Activated CD4-positive, alpha-beta T cell treated with anti-CD3 and anti-CD28 coated beads, Interleukin-2, amount 10 ng/mL, durations not matched to agents 24 days and 14 days (primary cell): ENCODE measurements around the gene MARVELD2. TPM values are rescaled to one million over a fixed set of nuclear protein-coding genes. Genes with fewer than 3 reads are reported as not detected.
"Not testable (repeated sequence)": the region's sequence is repeated elsewhere in the genome, so short reads cannot be mapped to it uniquely, and the experiment has no call there.

Experiments
- DNase-seq: peaks from one replicate; pipeline ENCODE4 v3.0.0; 2022
- H3K27ac Mint-ChIP-seq: one replicate; pipeline ENCODE4 v1.8.0; 2022; ENCODE audit warnings: mild to moderate bottlenecking, mixed read lengths
- H3K27me3 Mint-ChIP-seq: one replicate; pipeline ENCODE4 v1.8.0; 2022; ENCODE audit warnings: mixed read lengths
- H3K36me3 Mint-ChIP-seq: one replicate; pipeline ENCODE4 v1.8.0; 2022; ENCODE audit warnings: low read depth, mild to moderate bottlenecking, mixed read lengths
- H3K4me1 Mint-ChIP-seq: one replicate; pipeline ENCODE4 v1.8.0; 2021; ENCODE audit warnings: mixed read lengths
- H3K4me3 Mint-ChIP-seq: one replicate; pipeline ENCODE4 v1.8.0; 2022; ENCODE audit warnings: mild to moderate bottlenecking, moderate library complexity, mixed read lengths
- H3K9me3 Mint-ChIP-seq: one replicate; pipeline ENCODE4 v1.8.0; 2021; ENCODE audit warnings: mixed read lengths
- intact Hi-C: fragments of 100-400 bp; cut with micrococcal nuclease; formaldehyde crosslinking; loops from one replicate; pipeline ENCODE4 v1.15.1; 2023
- total RNA-seq: library from RNA; stranded (reverse); gene quantifications from 2 replicates; pipeline ENCODE4 v1.2.3, GENCODE V29; 2022

MARVELD2 gene
- total RNA-seq, 1 donor from 2014 or later = 0.26 TPM

DNA sequence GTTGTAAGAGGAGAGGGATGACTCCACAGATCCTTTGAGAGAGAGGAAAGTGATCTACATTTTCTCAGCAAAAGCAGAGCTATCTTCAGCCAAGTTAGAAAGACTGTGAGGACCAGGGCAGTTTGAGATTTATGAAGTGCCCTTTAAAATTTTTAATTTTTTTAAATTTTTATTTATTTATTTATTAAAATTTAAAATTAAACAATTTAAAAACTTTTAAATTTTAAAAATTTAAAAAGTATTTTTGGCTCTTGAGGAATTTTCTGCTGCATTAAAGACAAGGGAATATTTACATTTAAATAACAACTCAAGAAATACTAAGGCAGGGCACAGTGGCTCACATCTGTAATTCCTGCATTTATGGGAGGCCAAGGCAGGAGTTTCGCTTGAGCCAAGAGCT lies 47.3 kb downstream of the MARVELD2 start:
- Mint-ChIP-seq H3K27me3 (no peaks in the 10 kb centered on the region), H3K27ac (no peak overlapping the region), H3K4me3 (no peak overlapping the region), H3K36me3 (no peaks in the 10 kb centered on the region), H3K4me1 (no peaks in the 10 kb centered on the region), H3K9me3 (no peaks in the 10 kb centered on the region)
- intact Hi-C loops = no loop called here
- DNase-seq = no peak

GRCh38 chr5:69466375-69466774 lies 51.5 kb downstream of the MARVELD2 start:
- H3K27ac Mint-ChIP-seq, H3K27me3 Mint-ChIP-seq, H3K9me3 Mint-ChIP-seq, DNase-seq, H3K36me3 Mint-ChIP-seq, H3K4me3 Mint-ChIP-seq, intact Hi-C loops, H3K4me1 Mint-ChIP-seq: not testable (repeated sequence)

GRCh38 chr5:69467442-69468225 lies 52.7 kb downstream of the MARVELD2 start:
- no peak overlapping the region for H3K27ac Mint-ChIP-seq
- intact Hi-C loops = no loop called here
- no peak for DNase-seq
- H3K4me3 Mint-ChIP-seq = no peak overlapping the region
- no peaks in the 10 kb centered on the region for H3K9me3 Mint-ChIP-seq
- no peaks in the 10 kb centered on the region for H3K27me3 Mint-ChIP-seq
- no peaks in the 10 kb centered on the region for H3K4me1 Mint-ChIP-seq
- H3K36me3 Mint-ChIP-seq = no peaks in the 10 kb centered on the region

GRCh38 chr5:69468631-69469030 lies 53.7 kb downstream of the MARVELD2 start:
- no peaks in the 10 kb centered on the region for H3K36me3 Mint-ChIP-seq

GRCh38 chr5:69471516-69471915 lies 56.6 kb downstream of the MARVELD2 start:
- H3K4me3 Mint-ChIP-seq, H3K27me3 Mint-ChIP-seq, DNase-seq, H3K4me1 Mint-ChIP-seq, H3K9me3 Mint-ChIP-seq, intact Hi-C loops, H3K27ac Mint-ChIP-seq, H3K36me3 Mint-ChIP-seq: not testable (repeated sequence)

More at GRCh38 chr5:69468631-69469030, 53.7 kb downstream of the MARVELD2 start:
- no peak overlapping the region for H3K27ac Mint-ChIP-seq
- intact Hi-C loops = no loop called here
- no peaks in the 10 kb centered on the region for H3K4me1 Mint-ChIP-seq
- H3K4me3 Mint-ChIP-seq = no peak overlapping the region
- DNase-seq = no peak
- no peaks in the 10 kb centered on the region for H3K9me3 Mint-ChIP-seq
- no peaks in the 10 kb centered on the region for H3K27me3 Mint-ChIP-seq

DNA sequence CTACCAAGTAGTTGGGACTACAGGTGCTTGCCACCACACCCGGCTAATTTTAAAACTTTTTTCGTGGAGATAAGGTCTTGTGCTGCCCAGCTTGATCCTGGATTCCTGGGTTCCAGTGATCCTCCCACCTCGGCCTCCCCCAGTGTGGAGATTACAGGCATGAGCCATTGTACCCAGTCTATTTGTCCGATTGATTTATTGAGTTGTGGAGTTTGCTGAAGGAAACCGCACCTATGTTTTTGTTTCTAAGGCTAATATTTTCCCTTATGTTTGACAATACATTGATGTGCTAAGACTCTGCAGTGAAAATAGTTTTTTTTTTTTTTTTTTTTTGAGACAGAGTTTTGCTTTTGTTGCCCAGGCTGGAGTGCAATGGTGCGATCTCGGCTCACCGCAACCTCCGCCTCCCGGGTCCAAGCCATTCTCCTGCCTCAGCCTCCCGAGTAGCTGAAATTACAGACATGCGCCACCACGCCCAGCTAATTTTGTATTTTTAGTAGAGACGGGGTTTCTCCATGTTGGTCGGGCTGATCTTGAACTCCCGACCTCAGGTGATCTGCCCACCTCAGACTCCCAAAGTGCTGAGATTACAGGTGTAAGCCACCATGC lies 57.7 kb downstream of the MARVELD2 start:
- H3K27me3 Mint-ChIP-seq, DNase-seq, H3K36me3 Mint-ChIP-seq, H3K4me3 Mint-ChIP-seq, H3K9me3 Mint-ChIP-seq, H3K4me1 Mint-ChIP-seq, intact Hi-C loops, H3K27ac Mint-ChIP-seq: not testable (repeated sequence)

DNA sequence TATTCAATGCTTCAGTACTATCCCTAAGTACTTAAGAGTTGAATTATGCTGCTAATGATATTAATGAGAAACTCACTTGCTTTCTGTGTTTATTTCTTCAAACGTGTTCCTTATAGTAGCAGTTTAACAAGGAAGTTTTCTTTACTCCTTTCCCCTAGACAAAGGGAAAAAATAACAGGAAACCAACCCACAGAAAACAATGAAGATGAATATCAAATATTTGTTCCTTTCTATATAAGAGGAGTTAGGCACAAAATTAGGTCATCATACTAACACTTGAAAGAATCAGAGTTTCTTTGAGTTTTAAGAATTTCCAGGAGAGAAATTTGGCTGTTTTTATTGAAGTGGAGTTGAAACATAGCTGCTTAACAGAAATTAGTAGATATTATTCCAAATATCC lies 62.3 kb downstream of the MARVELD2 start:
- intact Hi-C loops = no loop called here

DNA sequence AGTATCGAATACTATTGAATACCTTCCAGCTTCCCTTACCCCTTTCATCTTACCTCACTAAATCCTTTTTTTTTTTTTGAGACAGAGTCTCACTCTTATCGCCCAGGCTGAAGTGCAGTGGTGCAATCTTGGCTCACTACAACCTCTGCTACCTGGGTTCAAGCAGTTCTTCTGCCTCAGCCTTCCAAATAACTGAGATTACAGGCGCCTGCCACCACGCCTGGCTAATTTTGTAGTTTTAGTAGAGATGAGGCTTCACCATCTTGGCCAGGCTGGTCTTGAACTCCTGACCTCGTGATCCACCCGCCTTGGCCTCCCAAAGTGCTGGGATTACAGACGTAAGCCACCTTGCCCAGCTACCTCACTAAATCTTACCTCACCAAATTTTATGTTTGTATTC lies 63.4 kb downstream of the MARVELD2 start:
- H3K9me3 Mint-ChIP-seq, DNase-seq, H3K4me3 Mint-ChIP-seq, intact Hi-C loops, H3K4me1 Mint-ChIP-seq, H3K27ac Mint-ChIP-seq, H3K36me3 Mint-ChIP-seq: not testable (repeated sequence)
- peaks cover 12% of the 10 kb centered on the region for H3K27me3 Mint-ChIP-seq

More for the DNA sequence above, 62.3 kb downstream of the MARVELD2 start:
- H3K36me3 Mint-ChIP-seq = no peaks in the 10 kb centered on the region
- peaks cover 8% of the 10 kb centered on the region for H3K27me3 Mint-ChIP-seq
- H3K4me3 Mint-ChIP-seq = no peak overlapping the region
- H3K9me3 Mint-ChIP-seq = no peaks in the 10 kb centered on the region
- H3K27ac Mint-ChIP-seq = no peak overlapping the region
- no peaks in the 10 kb centered on the region for H3K4me1 Mint-ChIP-seq
- DNase-seq = no peak

DNA sequence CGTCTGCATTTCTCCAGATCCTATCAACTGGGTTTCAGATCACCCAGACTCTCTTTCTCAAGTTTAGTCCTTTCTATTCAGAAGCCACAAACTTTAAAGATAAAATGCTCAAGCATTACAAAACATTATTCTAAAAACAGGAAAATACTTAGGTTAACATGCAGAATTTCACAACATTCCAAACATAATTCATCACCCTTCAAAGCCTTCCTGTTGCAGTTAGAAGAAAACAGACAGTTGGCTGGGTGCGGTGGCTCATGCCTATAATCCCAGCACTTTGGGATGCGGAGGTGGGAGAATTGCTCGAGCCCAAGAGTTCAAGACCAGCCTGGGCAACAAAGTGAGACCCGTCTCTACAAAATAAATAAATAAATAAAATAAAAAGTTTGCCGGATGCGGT lies 70.0 kb downstream of the MARVELD2 start:
- Mint-ChIP-seq H3K4me3 (no peak overlapping the region), H3K4me1 (no peaks in the 10 kb centered on the region), H3K27ac (no peak overlapping the region), H3K36me3 (no peaks in the 10 kb centered on the region), H3K27me3 (peaks cover 22% of the 10 kb centered on the region), H3K9me3 (no peaks in the 10 kb centered on the region)
- intact Hi-C loops = no loop called here
- DNase-seq = no peak

- no peak overlapping the region for H3K4me3 Mint-ChIP-seq
- no peaks in the 10 kb centered on the region for H3K4me1 Mint-ChIP-seq
- no peak overlapping the region for H3K27ac Mint-ChIP-seq
- no peak for DNase-seq
- intact Hi-C loops = no loop called here
- no peaks in the 10 kb centered on the region for H3K9me3 Mint-ChIP-seq
- H3K36me3 Mint-ChIP-seq = no peaks in the 10 kb centered on the region
- H3K27me3 Mint-ChIP-seq = peaks cover 25% of the 10 kb centered on the region
Measured at GRCh38 chr5:69485471-69485870, 70.6 kb downstream of the MARVELD2 start.

DNA sequence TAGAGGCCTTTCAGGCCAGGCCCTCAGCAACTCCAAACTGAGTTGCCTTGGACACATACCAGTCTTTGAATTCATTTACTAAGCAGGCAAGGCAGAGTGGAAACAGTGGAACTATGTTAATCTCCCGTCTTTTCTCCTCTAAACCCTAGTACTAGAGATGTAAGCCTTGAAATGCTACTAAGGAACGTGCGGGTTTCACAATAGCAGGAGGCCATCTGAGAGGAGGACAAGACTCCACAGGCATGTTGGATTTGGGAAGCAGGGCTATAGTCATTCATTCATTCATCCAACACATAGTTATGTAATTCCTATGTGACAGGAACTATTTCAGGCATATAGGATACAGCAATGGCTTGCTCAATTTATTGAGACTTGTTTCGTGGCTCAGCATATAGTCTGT lies 74.3 kb downstream of the MARVELD2 start:
- H3K4me1 Mint-ChIP-seq = peaks cover 4% of the 10 kb centered on the region
- no peak for DNase-seq
- peaks cover 46% of the 10 kb centered on the region for H3K27me3 Mint-ChIP-seq
- no peak overlapping the region for H3K27ac Mint-ChIP-seq
- no peak overlapping the region for H3K4me3 Mint-ChIP-seq
- intact Hi-C loops = no loop called here
- H3K9me3 Mint-ChIP-seq = no peaks in the 10 kb centered on the region
- no peaks in the 10 kb centered on the region for H3K36me3 Mint-ChIP-seq

- intact Hi-C loops = loop anchor here (10.0 kb wide), 1 partner anchor 76 kb away; the partner anchor contains the start of gene MARVELD2
- no peak overlapping the region for H3K27ac Mint-ChIP-seq
- no peak for DNase-seq
- no peak overlapping the region for H3K4me3 Mint-ChIP-seq
- peaks cover 4% of the 10 kb centered on the region for H3K4me1 Mint-ChIP-seq
- peaks cover 59% of the 10 kb centered on the region for H3K27me3 Mint-ChIP-seq
- no peaks in the 10 kb centered on the region for H3K9me3 Mint-ChIP-seq
- H3K36me3 Mint-ChIP-seq = no peaks in the 10 kb centered on the region
Measured at GRCh38 chr5:69491027-69491426, 76.1 kb downstream of the MARVELD2 start.

DNA sequence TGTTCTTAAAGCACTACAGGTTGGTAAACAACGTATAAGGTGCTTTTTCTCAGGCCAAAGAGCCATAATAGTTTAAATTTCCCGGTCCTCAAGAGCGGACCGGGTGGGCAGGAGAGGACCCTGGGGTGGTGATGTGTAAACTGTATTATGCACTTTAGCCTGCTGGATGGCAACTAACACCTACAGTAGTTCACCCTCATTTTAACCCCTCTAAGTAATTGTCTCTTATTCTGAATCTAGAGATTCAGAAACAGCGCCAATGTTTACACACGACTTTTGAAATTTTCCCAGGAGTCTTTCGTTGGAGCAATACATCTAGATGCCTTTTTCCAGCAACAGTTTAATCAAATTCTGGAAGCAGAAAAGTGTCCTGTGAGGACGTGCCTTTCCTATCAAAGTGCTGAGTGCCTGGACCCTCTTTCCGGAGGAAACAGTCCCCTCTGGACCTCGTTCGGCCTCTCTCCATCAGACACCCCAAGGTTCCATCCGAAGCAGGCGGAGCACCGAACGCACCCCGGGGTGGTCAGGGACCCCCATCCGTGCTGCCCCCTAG lies 77.0 kb downstream of the MARVELD2 start:
- peaks cover 4% of the 10 kb centered on the region for H3K4me1 Mint-ChIP-seq
- no peak for DNase-seq
- peaks cover 60% of the 10 kb centered on the region for H3K27me3 Mint-ChIP-seq
- no peaks in the 10 kb centered on the region for H3K9me3 Mint-ChIP-seq
- H3K27ac Mint-ChIP-seq = no peak overlapping the region
- no peaks in the 10 kb centered on the region for H3K36me3 Mint-ChIP-seq
- intact Hi-C loops = loop anchor here (10.0 kb wide), 1 partner anchor 77 kb away; the partner anchor contains the start of gene MARVELD2
- H3K4me3 Mint-ChIP-seq = peak overlapping the region; percentile 84

GRCh38 chr5:69492391-69492922 lies 77.5 kb downstream of the MARVELD2 start, which contains the start of gene OCLN:
OCLN (plus strand) TSS chr5:69492790; CDS start chr5:69504245, 11,455 bp downstream.
- intact Hi-C loops = loop anchor here (10.0 kb wide), 1 partner anchor 78 kb away; the partner anchor contains the start of gene MARVELD2

More at GRCh38 chr5:69492391-69492922, 77.5 kb downstream of the MARVELD2 start, which contains the start of gene OCLN:
- peak; percentile 65 for DNase-seq
- Mint-ChIP-seq H3K9me3 (no peaks in the 10 kb centered on the region), H3K27ac (no peak within 1 kb of the TSS), H3K4me1 (peaks cover 4% of the 10 kb centered on the region), H3K27me3 (peaks cover 61% of the 10 kb centered on the region), H3K4me3 (peak within 1 kb of the TSS; percentile 84), H3K36me3 (no peaks in the 10 kb centered on the region)
